MG63 (cell line): ENCODE data around the gene IQGAP2. TPM values are rescaled to one million over a fixed set of nuclear protein-coding genes. Genes with fewer than 3 reads are reported as not detected.
A peak's percentile ranks its signal among the peaks of the same experiment; 100 is the strongest.

Experiments
- DNase-seq: peaks from one replicate; pipeline ENCODE4 v3.0.0-alpha.2; 2020
- H3K27me3 ChIP-seq: fragments of 250-450 bp; sonication (Bioruptor Pico); 2 replicates; pipeline ENCODE4 v1.5.1; 2020; ENCODE audit warnings: mild to moderate bottlenecking, moderate library complexity
- H3K36me3 ChIP-seq: fragments of 250-450 bp; sonication (Bioruptor Pico); 2 replicates; pipeline ENCODE4 v1.5.1; 2020; ENCODE audit warnings: mild to moderate bottlenecking, moderate library complexity
- H3K4me3 ChIP-seq: fragments of 250-450 bp; sonication (Bioruptor Pico); 2 replicates; pipeline ENCODE4 v1.5.1; 2020; ENCODE audit warnings: mild to moderate bottlenecking, moderate library complexity
- H3K9me3 ChIP-seq: fragments of 250-450 bp; sonication (Bioruptor Pico); 2 replicates; pipeline ENCODE4 v1.5.1; 2020; ENCODE audit warnings: mild to moderate bottlenecking, moderate library complexity
- total RNA-seq: library from RNA; depleted of rRNA; stranded (reverse); fragments of >200 nt; shearing (Covaris generic); gene quantifications from 2 replicates; pipeline ENCODE4 v1.2.3, GENCODE V29; 2014; ENCODE audit warnings: low replicate concordance

IQGAP2 gene
- total RNA-seq, 1 experiment from 2014 or later, result 12.3 TPM

- peak; percentile 10 for DNase-seq
- Histone ChIP-seq H3K4me3 (peak overlapping the region; percentile 64), H3K9me3 (no peaks in the 10 kb centered on the region), H3K36me3 (no peaks in the 10 kb centered on the region), H3K27me3 (peaks cover 10% of the 10 kb centered on the region)
These were observed 709 bp downstream of the IQGAP2 start for GRCh38 chr5:76403766-76404222.

GRCh38 chr5:76404223-76405211 lies 1.4 kb downstream of the IQGAP2 start:
- H3K4me3 ChIP-seq, result no peak overlapping the region
- DNase-seq, result no peak
- H3K9me3 ChIP-seq, result no peaks in the 10 kb centered on the region
- no peaks in the 10 kb centered on the region for H3K36me3 ChIP-seq
- peaks cover 10% of the 10 kb centered on the region for H3K27me3 ChIP-seq

GRCh38 chr5:76406014-76406413 lies 2.9 kb downstream of the IQGAP2 start:
- Histone ChIP-seq H3K9me3 (no peaks in the 10 kb centered on the region), H3K36me3 (no peaks in the 10 kb centered on the region), H3K4me3 (no peak overlapping the region), H3K27me3 (peaks cover 9% of the 10 kb centered on the region)
- DNase-seq, result no peak

- no peak for DNase-seq
- peaks cover 6% of the 10 kb centered on the region; the same call in 1 of the 2 replicates for H3K27me3 ChIP-seq
These were observed 3.6 kb downstream of the IQGAP2 start for GRCh38 chr5:76406673-76407072.

GRCh38 chr5:76408104-76408654 lies 5.1 kb downstream of the IQGAP2 start:
- H3K4me3 ChIP-seq, result no peak overlapping the region
- no peaks in the 10 kb centered on the region for H3K9me3 ChIP-seq
- no peak for DNase-seq
- H3K36me3 ChIP-seq, result no peaks in the 10 kb centered on the region
- 0 out of 2 replicates have a peak, but pooled peaks cover 2% of the 10 kb centered on the region for H3K27me3 ChIP-seq

More at GRCh38 chr5:76406673-76407072, 3.6 kb downstream of the IQGAP2 start:
- Histone ChIP-seq H3K4me3 (no peak overlapping the region), H3K9me3 (no peaks in the 10 kb centered on the region), H3K36me3 (no peaks in the 10 kb centered on the region)

GRCh38 chr5:76412511-76412910 lies 9.4 kb downstream of the IQGAP2 start:
- Histone ChIP-seq H3K9me3 (no peaks in the 10 kb centered on the region), H3K36me3 (no peaks in the 10 kb centered on the region), H3K27me3 (no peaks in the 10 kb centered on the region)

GRCh38 chr5:76413746-76414145 lies 10.7 kb downstream of the IQGAP2 start:
- Histone ChIP-seq H3K9me3 (no peaks in the 10 kb centered on the region), H3K36me3 (no peaks in the 10 kb centered on the region), H3K27me3 (no peaks in the 10 kb centered on the region), H3K4me3 (no peak overlapping the region)
- DNase-seq, result no peak

More at GRCh38 chr5:76412511-76412910, 9.4 kb downstream of the IQGAP2 start:
- DNase-seq, result no peak
- H3K4me3 ChIP-seq, result no peak overlapping the region

- no peak for DNase-seq
- Histone ChIP-seq H3K36me3 (no peaks in the 10 kb centered on the region), H3K9me3 (no peaks in the 10 kb centered on the region), H3K4me3 (no peak overlapping the region), H3K27me3 (no peaks in the 10 kb centered on the region)
These were observed 11.7 kb downstream of the IQGAP2 start for GRCh38 chr5:76414788-76415187.

- DNase-seq, result no peak
These were observed 12.8 kb downstream of the IQGAP2 start for GRCh38 chr5:76415855-76416254.

GRCh38 chr5:76419597-76420298 lies 16.7 kb downstream of the IQGAP2 start:
- Histone ChIP-seq H3K4me3 (no peak overlapping the region), H3K27me3 (no peaks in the 10 kb centered on the region), H3K9me3 (no peaks in the 10 kb centered on the region), H3K36me3 (no peaks in the 10 kb centered on the region)
- DNase-seq, result no peak

More at GRCh38 chr5:76415855-76416254, 12.8 kb downstream of the IQGAP2 start:
- no peak overlapping the region for H3K4me3 ChIP-seq
- H3K27me3 ChIP-seq, result no peaks in the 10 kb centered on the region
- H3K9me3 ChIP-seq, result no peaks in the 10 kb centered on the region
- no peaks in the 10 kb centered on the region for H3K36me3 ChIP-seq

GRCh38 chr5:76422227-76422626 lies 19.1 kb downstream of the IQGAP2 start:
- Histone ChIP-seq H3K27me3 (no peaks in the 10 kb centered on the region), H3K36me3 (no peaks in the 10 kb centered on the region), H3K4me3 (no peak overlapping the region), H3K9me3 (no peaks in the 10 kb centered on the region)
- no peak for DNase-seq

- H3K36me3 ChIP-seq, result no peaks in the 10 kb centered on the region
- no peaks in the 10 kb centered on the region for H3K9me3 ChIP-seq
- DNase-seq, result no peak
- H3K4me3 ChIP-seq, result no peak overlapping the region
- no peaks in the 10 kb centered on the region for H3K27me3 ChIP-seq
These were observed 19.7 kb downstream of the IQGAP2 start for GRCh38 chr5:76422742-76423141.

GRCh38 chr5:76425146-76425545 lies 22.1 kb downstream of the IQGAP2 start:
- no peak for DNase-seq

GRCh38 chr5:76425928-76426804 lies 23.1 kb downstream of the IQGAP2 start:
- Histone ChIP-seq H3K27me3 (no peaks in the 10 kb centered on the region), H3K36me3 (no peaks in the 10 kb centered on the region), H3K4me3 (no peak overlapping the region), H3K9me3 (no peaks in the 10 kb centered on the region)
- no peak for DNase-seq

More at GRCh38 chr5:76425146-76425545, 22.1 kb downstream of the IQGAP2 start:
- Histone ChIP-seq H3K36me3 (no peaks in the 10 kb centered on the region), H3K9me3 (no peaks in the 10 kb centered on the region), H3K27me3 (no peaks in the 10 kb centered on the region), H3K4me3 (no peak overlapping the region)

GRCh38 chr5:76427206-76428140 lies 24.4 kb downstream of the IQGAP2 start:
- no peaks in the 10 kb centered on the region for H3K9me3 ChIP-seq
- no peak overlapping the region for H3K4me3 ChIP-seq
- H3K27me3 ChIP-seq, result no peaks in the 10 kb centered on the region
- no peaks in the 10 kb centered on the region for H3K36me3 ChIP-seq
- DNase-seq, result no peak
